NAMALWA (cell line): ENCODE results near the gene BYSL.

Experiments used
- DNase-seq: peaks from one replicate; pipeline ENCODE4 v3.0.0-alpha.2; 2015; ENCODE audit warnings: low spot score

Gene BYSL

DNA sequence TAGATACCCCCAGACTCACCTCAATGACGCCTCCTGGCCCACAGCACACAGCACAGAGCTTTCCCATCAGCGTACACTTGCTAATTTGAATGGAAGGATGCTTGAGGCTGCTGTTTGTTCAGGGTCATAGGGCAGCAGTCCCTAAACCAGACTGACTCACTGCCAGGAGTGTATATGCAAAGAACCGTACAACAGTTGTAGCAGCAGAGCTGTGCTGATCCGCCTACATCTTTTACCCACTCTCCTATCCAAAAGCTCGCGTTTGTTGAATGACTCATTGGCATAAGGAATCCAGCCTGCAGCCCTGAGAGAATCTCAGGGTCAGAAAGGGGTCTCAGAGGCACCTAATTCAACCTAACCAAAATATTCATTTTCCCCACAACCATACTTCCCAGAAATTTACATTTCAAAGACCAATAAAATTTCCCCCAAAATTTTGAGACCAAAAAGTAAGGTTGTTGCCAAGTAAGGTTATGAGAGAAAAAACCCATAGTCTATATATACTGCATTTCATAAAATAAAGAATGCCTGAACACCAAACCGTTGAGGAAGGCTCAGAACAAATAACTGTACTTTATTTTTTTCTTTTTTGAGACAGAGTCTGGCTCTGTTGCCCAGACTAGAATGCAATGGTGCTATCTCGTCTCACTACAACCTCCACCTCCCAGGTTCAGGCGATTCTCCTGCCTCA, 55.6 kb downstream of the BYSL start:
- DNase-seq: peak; percentile 45
